ENCODE measurements around the gene MAN1C1. TPM values are rescaled to one million over a fixed set of nuclear protein-coding genes. Genes with fewer than 3 reads are reported as not detected.

The MAN1C1 gene
- total and polyA plus RNA-seq, 10 of the 15 experiments (the other 5 are each of a cell fraction or from before 2014, with no cell fraction given): 0.12 to 0.56 (median 0.22) TPM; not detected in 3

GRCh38 chr1:25744140-25744581, 127.6 kb downstream of the MAN1C1 start:
- Histone ChIP-seq H3K79me2 (ENCODE audit: control insufficient read depth, insufficient read depth, low read length) (no peaks in the 10 kb centered on the region), H3K4me2 (ENCODE audit: control insufficient read depth, insufficient read depth) (no peak overlapping the region), H3K9me3 (replicated peaks; ENCODE audit: control insufficient read depth, insufficient read depth, low read length) (no peaks in the 10 kb centered on the region), H3K27ac (ENCODE audit: control insufficient read depth, insufficient read depth) (no peak overlapping the region), H4K20me1 (ENCODE audit: control insufficient read depth, insufficient read depth) (no peaks in the 10 kb centered on the region; the same call in 1 of the 2 replicates), H3K9ac (ENCODE audit: control insufficient read depth, insufficient read depth, low read length) (no peak overlapping the region), H3K36me3 (ENCODE audit: control insufficient read depth in 2 of 2, insufficient read depth in 2 of 2, low read length in 1 of 2) (no peaks in the 10 kb centered on the region), H3K27me3 (replicated peaks in 1 of 2; ENCODE audit: control insufficient read depth in 2 of 2, insufficient read depth in 2 of 2, low read length in 1 of 2) (peaks cover 9 to 10% of the 10 kb centered on the region in 2 experiments), H3K4me3 (no peak overlapping the region), H3K4me1 (ENCODE audit: control insufficient read depth, insufficient read depth, low read length) (no peaks in the 10 kb centered on the region), H2AFZ (ENCODE audit: control insufficient read depth, low read depth, low read length) (no peak overlapping the region)
- ChIA-PET POLR2A (no interaction called here), CTCF (no interaction called here), RAD21 (ENCODE audit: unreplicated experiment) (no interaction called here), SMC1A (ENCODE audit: uncharacterized antibody, unreplicated experiment) (no interaction called here)
- TF ChIP-seq TCF3 (IDR thresholded peaks at IDR 0.05; ENCODE audit: borderline replicate concordance, insufficient read depth, low read depth, low read length) (no peak), CTCF (IDR thresholded peaks at IDR 0.05 in 2 of 3, conservative IDR thresholded peaks at IDR 0.05 in 1 of 3; ENCODE audit: control insufficient read depth in 2 of 3, extremely low read depth in 1 of 3, insufficient read depth in 1 of 3, low read depth in 3 of 3, low read length in 3 of 3) (peak; percentile 11 to 38 (median 12); a peak in 4 of 6 replicates)
- intact Hi-C loops (cut with micrococcal nuclease; ENCODE audit: unreplicated experiment) (no loop called here), in situ Hi-C loops (cut with MboI) (loop anchor here (5.0 kb wide), 1 partner anchor 48 kb away; no protein-coding TSS in a partner anchor)
- 10% methylated on average over 8 of the region's 8 CpGs for WGBS (ENCODE audit: insufficient coverage, insufficient replicate concordance, low lambda C conversion rate, missing lambda C conversion rate)
- DNase-seq (ENCODE audit: low read depth, low spot score) (no peak), ATAC-seq (peak; percentile 62), FAIRE-seq (no peak)
- no TSS peak for BruUV-seq (replicated peaks)

GRCh38 chr1:25744636-25745425, 128.2 kb downstream of the MAN1C1 start:
- H3K36me3 ChIP-seq (ENCODE audit: control insufficient read depth in 2 of 2, insufficient read depth in 2 of 2, low read length in 1 of 2): no peaks in the 10 kb centered on the region
- intact Hi-C loops (cut with micrococcal nuclease; ENCODE audit: unreplicated experiment) (no loop called here), in situ Hi-C loops (cut with MboI) (loop anchor here (5.0 kb wide), 1 partner anchor 47 kb away; no protein-coding TSS in a partner anchor)
- no TSS peak for BruUV-seq (replicated peaks)
- no peak overlapping the region for H3K9ac ChIP-seq (ENCODE audit: control insufficient read depth, insufficient read depth, low read length)
- no peak overlapping the region for H3K4me3 ChIP-seq
- H4K20me1 ChIP-seq (ENCODE audit: control insufficient read depth, insufficient read depth): no peaks in the 10 kb centered on the region; the same call in 1 of the 2 replicates
- POLR2A ChIA-PET: no interaction called here
- SMC1A ChIA-PET (ENCODE audit: uncharacterized antibody, unreplicated experiment): no interaction called here
- FAIRE-seq: no peak
- no peaks in the 10 kb centered on the region for H3K9me3 ChIP-seq (replicated peaks; ENCODE audit: control insufficient read depth, insufficient read depth, low read length)
- no peak for DNase-seq (ENCODE audit: low read depth, low spot score)
- WGBS (ENCODE audit: insufficient coverage, insufficient replicate concordance, low lambda C conversion rate, missing lambda C conversion rate): 65% methylated on average over 8 of the region's 8 CpGs
- no peak overlapping the region for H2AFZ ChIP-seq (ENCODE audit: control insufficient read depth, low read depth, low read length)
- H3K27me3 ChIP-seq (replicated peaks in 1 of 2; ENCODE audit: control insufficient read depth in 2 of 2, insufficient read depth in 2 of 2, low read length in 1 of 2): peaks cover 6 to 10% of the 10 kb centered on the region in 2 experiments
- H3K4me2 ChIP-seq (ENCODE audit: control insufficient read depth, insufficient read depth): no peak overlapping the region
- H3K4me1 ChIP-seq (ENCODE audit: control insufficient read depth, insufficient read depth, low read length): no peaks in the 10 kb centered on the region
- RAD21 ChIA-PET (ENCODE audit: unreplicated experiment): no interaction called here
- CTCF ChIA-PET: no interaction called here
- H3K79me2 ChIP-seq (ENCODE audit: control insufficient read depth, insufficient read depth, low read length): no peaks in the 10 kb centered on the region
- no peak overlapping the region for H3K27ac ChIP-seq (ENCODE audit: control insufficient read depth, insufficient read depth)
- no peak for ATAC-seq
- TF ChIP-seq IRF3 (IDR thresholded peaks at IDR 0.05) (no peak), SMARCA5 (IDR thresholded peaks at IDR 0.05) (no peak), MTA2 (IDR thresholded peaks at IDR 0.05; ENCODE audit: low read depth) (no peak), ZNF592 (IDR thresholded peaks at IDR 0.05) (no peak), RFX5 (IDR thresholded peaks at IDR 0.05; ENCODE audit: low read depth, low read length) (no peak), MXI1 (IDR thresholded peaks at IDR 0.05; ENCODE audit: low read depth, low read length) (no peak), DPF2 (IDR thresholded peaks at IDR 0.05) (no peak)

All from GM12878 (cell line).